Epithelial cell of proximal tubule (primary cell): ENCODE measurements around the gene MED13L. TPM values are rescaled to one million over a fixed set of nuclear protein-coding genes. Genes with fewer than 3 reads are reported as not detected.

Source experiments
- DNase-seq: peaks from one replicate; pipeline ENCODE4 v3.0.0-alpha.2; 2011; ENCODE audit warnings: low read depth
- H3K4me3 ChIP-seq: 2 replicates; pipeline ENCODE4 v1.5.1; 2011; ENCODE audit warnings: low read depth, mild to moderate bottlenecking, low read length
- total RNA-seq: library from RNA; depleted of rRNA; stranded (reverse); fragments of >200 nt; gene quantifications from 2 replicates; pipeline ENCODE4 v1.2.3, GENCODE V29; 2015
- TF ChIP-seq, protein P1 (sequence below): conservative IDR thresholded peaks from 2 replicates; pipeline ENCODE4 v1.5.1; 2012; ENCODE audit warnings: low read depth, mild to moderate bottlenecking, low read length

Gene MED13L
- total RNA-seq, 1 donor from 2014 or later = 37.9 TPM

DNA sequence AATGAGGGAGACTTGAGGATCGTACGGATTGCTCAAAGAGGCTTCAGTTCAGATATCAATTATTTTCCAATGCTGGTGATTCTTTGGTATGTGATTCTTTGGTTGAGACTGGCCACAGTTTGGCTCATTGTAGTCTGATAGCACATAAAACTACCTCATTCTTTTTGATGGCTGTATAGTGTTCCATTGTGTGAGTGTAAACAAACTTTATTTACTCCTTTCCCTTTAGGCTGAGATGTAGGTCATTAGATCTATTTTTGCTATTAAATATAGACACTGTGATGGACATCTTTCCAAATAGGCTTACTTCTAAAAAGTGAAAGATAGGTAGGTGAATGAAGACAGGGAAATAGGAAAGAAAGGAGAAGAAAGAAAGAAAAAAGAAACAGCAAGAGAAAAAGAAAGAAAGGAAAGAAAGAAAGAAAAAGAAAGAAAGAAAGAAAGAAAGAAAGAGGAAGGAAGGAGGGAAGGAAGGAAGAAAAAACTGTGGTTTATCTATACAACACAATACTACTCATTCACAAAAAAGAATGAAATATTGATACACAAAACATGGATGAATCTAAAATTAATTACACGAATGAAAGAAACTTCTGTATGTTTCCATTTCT lies 19.8 kb upstream of the MED13L start:
- TF ChIP-seq, protein P1, sequence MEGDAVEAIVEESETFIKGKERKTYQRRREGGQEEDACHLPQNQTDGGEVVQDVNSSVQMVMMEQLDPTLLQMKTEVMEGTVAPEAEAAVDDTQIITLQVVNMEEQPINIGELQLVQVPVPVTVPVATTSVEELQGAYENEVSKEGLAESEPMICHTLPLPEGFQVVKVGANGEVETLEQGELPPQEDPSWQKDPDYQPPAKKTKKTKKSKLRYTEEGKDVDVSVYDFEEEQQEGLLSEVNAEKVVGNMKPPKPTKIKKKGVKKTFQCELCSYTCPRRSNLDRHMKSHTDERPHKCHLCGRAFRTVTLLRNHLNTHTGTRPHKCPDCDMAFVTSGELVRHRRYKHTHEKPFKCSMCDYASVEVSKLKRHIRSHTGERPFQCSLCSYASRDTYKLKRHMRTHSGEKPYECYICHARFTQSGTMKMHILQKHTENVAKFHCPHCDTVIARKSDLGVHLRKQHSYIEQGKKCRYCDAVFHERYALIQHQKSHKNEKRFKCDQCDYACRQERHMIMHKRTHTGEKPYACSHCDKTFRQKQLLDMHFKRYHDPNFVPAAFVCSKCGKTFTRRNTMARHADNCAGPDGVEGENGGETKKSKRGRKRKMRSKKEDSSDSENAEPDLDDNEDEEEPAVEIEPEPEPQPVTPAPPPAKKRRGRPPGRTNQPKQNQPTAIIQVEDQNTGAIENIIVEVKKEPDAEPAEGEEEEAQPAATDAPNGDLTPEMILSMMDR = no peak
- H3K4me3 ChIP-seq = no peak overlapping the region
- no peak for DNase-seq

DNA sequence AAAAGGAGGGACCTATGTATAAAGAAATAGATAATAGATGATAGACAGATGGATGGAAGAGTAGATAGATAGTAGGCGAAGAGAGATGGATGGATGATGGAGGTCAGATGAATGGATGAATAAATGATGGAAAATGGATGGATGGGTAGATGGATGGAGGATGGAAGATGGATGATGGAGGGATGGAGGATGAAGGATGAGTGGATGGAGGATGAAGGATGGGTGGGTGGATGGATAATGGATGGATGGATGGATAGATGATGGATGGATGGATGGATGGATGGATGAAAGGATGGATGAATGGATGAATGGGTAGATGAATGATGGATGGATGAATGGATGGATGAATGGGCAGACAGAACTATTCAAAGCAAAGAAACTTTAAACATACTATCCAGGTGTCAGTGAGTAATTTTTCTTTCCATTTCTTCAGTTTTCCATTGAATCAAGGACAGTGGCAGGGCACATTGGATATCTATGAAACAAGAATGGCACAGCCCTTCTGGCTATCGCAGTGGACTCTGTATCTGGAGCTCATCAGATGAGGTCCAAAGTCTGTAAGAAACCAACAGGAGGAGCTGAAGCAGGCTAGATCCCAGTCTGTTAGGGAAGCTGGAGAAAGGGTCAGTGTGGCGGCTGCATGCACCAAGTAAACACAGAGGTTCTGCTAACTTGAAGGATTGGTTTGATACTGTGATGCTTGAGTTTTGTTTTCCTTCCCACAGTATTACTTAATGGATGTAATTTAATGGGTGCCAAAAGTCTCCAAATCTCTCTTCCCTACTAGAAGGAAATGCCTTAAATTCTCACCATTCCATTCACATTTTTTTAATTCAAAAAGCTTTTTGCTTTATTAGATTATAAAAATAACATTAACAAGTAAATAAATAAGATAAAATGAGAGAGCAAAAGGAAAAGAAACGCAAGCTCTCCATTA lies 18.1 kb upstream of the MED13L start:
- H3K4me3 ChIP-seq = no peak overlapping the region
- TF ChIP-seq, protein P1 = no peak
- no peak for DNase-seq

DNA sequence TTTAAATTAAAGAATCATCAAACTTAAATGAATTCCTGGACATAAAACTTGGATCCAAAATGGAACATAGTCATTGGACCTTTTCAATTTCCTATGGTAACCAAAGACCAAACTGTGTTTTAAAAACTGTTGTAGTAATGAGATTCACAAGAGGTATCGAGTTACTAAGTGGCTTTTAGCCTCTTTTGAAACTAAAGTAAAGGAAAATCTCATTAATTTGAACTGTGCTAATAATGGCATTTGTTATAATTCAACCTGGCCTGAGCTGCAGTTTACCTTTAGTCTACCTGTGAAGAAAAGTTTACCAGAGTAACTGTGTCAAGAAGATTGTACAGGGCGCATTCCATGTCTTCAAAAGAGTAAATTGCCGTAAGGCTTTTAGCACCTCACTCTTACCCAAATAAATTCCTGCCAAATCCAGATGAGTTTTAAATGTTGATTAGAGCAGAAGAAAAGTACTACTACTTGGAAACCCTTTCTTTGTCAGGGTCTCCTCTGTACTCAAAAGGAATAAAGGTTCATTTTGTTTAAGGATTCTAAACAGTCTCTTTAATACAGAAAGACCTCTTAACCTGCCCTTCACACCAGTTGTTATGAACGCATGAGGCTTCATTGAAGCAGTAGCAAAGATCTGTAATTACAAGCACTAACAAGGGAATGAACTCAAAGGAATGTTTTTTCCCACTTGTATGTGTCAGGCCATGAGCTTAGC lies 17.1 kb upstream of the MED13L start:
- TF ChIP-seq, protein P1 = no peak
- DNase-seq = no peak
- no peak overlapping the region for H3K4me3 ChIP-seq

DNA sequence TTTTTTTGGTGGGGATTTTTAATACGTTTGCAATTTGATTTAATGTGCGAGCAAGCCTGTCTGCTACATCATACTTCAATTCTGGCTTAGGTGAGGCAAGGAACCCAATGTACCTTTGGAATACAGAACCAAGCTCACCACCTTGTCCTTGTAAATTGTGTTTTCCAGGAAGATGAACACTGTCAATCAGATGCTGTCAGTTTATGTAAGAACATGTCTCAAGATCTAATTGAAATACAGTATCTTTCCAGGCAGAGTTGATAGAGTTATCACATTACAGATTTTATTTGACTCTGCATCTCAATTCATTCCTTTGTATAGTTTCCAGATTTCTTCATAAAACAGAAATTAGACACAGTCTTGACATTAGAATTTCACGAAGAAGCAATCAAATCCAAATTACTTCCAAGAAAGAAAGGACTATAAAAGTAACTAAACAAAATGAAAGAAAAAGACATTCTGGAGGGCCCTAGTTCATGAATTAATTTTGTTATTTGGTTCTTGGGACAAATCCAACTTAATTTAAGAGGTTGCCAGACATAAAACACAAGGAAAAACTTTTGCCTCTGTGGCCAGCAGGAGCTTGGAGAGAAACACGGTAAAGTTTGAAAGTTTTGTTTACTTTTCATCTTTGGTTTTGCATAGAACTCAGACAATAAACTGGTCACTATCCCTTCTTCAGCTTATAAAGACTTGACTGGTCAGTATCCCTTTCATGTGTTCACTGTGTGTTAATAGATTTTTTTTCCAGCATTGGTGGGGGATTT lies 16.4 kb upstream of the MED13L start:
- DNase-seq = no peak

DNA sequence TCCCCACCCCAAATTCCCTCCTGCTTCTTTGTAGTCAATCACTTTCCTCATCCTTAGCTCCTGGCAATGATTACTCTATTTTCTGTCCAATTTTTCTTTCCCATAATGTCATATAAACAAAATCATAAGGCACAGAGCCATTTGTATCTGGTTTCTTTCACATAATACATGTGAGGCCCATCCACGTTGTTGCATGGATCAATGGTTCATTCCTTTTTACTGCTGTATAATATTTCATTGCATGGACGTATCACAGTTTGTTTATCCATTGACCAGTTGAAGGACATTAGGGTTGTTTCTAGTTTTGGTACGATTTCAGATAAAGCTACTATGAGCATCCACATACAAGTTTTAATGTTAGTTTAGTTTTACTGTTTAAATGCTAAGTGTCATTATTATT lies 13.7 kb upstream of the MED13L start:
- DNase-seq = no peak
- TF ChIP-seq, protein P1 = no peak

More for the DNA sequence above, 16.4 kb upstream of the MED13L start:
- TF ChIP-seq, protein P1 = no peak
- H3K4me3 ChIP-seq = no peak overlapping the region

DNA sequence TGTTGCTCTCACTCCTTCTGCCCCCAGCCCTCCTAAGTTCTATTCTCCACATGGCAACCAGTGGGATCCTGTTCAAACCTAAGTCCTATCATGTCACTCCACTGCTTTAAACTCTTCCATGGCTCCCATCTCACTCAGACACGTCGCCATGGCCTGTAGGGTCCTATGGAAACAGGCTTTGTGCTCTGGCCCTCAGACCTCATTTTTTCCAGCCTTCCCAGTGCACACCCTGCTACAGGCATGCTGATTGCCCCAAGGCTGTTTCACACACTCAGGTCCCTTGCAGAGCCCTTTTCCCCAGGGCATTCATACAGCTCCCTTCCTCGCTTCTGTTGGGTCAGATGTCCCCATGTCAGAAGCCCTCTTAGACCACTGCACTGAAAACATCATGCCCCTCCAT lies 11.2 kb upstream of the MED13L start:
- TF ChIP-seq, protein P1 = no peak
- DNase-seq = no peak
- H3K4me3 ChIP-seq = no peak overlapping the region

More for the DNA sequence above, 13.7 kb upstream of the MED13L start:
- H3K4me3 ChIP-seq = no peak overlapping the region
